ENCODE data around the gene ASMTL.
"Not testable (repeated sequence)": the region's sequence is repeated elsewhere in the genome, so short reads cannot be mapped to it uniquely, and the experiment has no call there.

The ASMTL gene

GRCh38 chrX:1453951-1454785, 1.5 kb upstream of the ASMTL start:
- no peak for DNase-seq (ENCODE audit: low read depth)

- DNase-seq (ENCODE audit: low read depth): no peak
Observed at GRCh38 chrX:1453395-1453783, 680 bp upstream of the ASMTL start.

DNA sequence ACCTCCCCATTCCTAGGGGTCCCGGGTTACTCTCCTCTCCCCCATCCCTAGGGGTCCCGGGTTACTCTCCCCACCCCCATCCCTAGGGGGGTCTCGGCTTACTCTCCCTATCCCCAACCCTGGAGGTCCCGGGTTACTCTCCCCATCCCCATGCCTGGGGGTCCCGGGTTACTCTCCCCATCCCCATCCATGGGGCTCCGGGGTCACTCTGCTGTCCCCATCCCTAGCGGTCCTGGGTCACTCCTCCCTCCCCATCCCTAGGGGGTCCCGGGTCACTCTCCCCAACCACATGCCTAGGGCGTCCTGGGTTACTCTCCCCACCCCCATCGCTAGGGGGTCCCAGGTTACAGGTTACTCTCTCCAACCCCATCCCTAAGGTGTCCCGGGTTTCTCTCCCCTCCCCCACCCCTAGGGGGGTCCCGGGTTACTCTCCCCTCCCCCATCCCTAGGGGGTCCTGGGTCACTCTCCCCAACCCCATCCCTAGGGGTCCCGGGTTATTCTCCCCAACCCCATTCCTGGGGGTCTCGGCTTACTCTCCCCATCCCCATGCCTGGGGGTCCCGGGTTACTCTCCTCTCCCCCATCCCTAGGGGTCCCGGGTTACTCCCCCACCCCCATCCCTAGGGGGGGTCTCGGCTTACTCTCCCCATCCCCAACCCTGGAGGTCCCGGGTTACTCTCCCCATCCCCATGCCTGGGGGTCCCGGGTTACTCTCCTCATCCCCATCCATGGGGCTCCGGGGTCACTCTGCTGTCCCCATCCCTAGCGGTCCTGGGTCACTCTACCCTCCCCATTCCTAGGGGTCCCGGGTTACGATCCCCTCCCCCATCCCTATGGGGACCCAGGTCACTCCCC, 821 bp downstream of the ASMTL start:
- no peak for DNase-seq (ENCODE audit: low read depth)

- no peak for DNase-seq (ENCODE audit: low read depth)
Observed at GRCh38 chrX:1451251-1451660, 1.5 kb downstream of the ASMTL start.

DNA sequence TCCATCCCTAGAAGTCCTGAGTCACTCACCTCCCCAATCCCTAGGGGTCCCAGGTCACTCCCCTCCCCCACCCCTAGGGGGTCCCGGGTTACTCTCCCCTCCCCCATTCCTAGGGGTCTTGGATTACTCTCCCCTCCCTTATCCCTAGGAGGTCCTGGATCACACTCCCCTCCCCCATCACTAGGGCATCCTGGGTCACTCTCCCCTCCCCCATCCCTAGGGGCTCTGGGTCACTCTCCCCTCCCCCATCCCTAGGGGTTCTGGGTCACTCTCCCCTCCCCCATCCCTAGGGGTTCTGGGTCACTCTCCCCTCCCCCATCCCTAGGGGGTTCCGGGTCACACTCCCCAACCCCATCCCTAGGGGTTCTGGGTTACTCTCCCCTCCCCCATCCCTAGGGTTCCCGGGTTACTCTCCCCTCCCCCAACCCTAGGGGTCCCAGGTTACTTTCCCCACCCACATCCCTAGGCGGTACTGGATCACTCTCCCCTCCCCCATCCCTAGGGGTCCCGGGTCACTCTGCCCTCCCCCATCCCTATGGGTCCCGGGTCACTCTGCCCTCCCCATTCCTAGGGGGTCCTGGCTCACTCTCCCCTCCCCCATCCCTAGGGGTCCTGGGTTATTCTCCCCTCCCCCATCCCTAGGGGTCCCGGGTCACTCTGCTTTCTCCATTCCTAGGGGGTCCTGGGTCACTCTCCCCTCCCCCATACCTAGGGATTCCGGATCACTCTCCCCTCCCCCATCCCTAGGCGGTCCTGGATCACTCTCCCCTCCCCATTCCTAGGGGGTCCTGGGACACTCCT, 2.1 kb downstream of the ASMTL start:
- DNase-seq (ENCODE audit: low read depth): no peak

DNA sequence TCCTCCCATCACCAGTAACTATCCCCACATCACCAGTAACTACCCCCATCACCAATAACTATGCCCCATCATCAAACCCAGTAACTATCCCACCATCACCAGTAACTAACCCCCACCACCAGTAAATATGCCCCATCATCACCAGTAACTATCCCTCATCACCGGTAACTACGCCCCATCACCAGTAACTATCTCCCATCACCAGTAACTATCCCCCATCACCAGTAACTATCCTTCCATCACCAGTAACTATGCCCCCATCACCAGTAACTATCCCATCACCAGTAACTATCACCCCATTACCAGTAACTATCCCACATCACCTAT, 2.9 kb downstream of the ASMTL start:
- no peak for DNase-seq (ENCODE audit: low read depth)

- DNase-seq (ENCODE audit: low read depth): no peak
Observed at GRCh38 chrX:1449036-1449822, 3.5 kb downstream of the ASMTL start.

GRCh38 chrX:1448573-1449001, 4.1 kb downstream of the ASMTL start:
- not testable (repeated sequence) for DNase-seq (ENCODE audit: low read depth)

- not testable (repeated sequence) for DNase-seq (ENCODE audit: low read depth)
Observed at GRCh38 chrX:1447969-1448572, 4.6 kb downstream of the ASMTL start.

DNA sequence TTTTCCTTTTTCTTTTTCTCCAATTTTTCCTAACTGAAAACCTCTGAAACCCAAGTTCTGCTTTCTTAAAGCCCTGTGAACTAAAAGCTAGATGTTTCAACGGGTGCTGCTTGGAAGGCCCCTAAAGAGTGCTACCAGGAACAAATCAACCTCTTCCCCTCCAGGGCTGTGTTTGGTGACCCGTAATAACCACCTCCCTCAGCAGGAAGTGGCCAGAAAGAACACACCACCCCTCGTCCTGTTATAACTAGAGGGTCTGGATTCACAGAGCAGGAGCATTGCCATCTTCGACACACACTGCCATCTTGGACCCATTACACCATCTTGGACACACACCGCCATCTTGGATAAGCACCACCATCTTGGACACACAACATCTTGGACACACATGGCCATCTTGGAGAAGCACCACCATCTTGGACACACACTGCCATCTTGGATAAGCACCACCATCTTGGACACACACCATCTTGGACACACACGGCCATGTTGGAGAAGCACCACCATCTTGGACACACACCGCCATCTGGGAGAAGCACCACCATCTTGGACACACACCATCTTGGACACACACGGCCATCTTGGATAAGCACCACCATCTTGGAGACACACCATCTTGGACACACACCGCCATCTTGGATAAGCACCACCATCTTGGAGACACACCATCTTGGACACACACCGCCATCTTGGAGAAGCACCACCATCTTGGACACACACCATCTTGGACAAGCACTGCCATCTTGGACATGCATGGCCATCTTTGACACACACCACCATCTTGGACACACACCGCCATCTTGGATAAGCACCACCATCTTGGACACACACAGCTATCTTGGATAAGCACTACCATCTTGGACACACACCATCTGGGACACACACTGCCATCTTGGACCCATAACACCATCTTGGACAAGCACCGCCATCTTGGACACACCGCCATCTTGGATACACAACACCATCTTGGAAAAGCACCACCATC, 5.4 kb downstream of the ASMTL start:
- not testable (repeated sequence) for DNase-seq (ENCODE audit: low read depth)

GRCh38 chrX:1444561-1445500, 7.9 kb downstream of the ASMTL start:
- no peak for DNase-seq (ENCODE audit: low read depth)

DNA sequence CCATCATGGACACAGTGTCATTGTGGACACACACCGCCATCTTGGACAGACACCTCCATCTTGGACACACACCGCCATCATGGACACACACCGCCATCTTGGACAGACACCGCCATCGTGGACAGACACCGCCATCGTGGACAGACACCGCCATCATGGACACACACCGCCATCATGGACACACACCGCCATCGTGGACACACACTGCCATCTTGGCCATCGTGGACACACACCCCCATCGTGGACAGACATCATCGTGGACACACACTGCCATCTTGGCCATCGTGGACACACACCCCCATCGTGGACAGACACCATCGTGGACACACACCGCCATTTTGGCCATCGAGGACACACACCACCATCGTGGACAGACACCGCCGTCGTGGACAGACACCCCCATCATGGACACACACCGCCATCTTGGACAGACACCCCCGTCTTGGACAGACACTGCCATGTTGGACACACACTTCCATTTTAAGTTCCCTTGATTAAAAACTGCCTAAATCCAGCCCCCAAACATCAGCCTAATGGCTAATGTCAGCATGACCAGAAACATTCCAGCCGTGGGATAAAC, 9.1 kb downstream of the ASMTL start:
- no peak for DNase-seq (ENCODE audit: low read depth)

DNA sequence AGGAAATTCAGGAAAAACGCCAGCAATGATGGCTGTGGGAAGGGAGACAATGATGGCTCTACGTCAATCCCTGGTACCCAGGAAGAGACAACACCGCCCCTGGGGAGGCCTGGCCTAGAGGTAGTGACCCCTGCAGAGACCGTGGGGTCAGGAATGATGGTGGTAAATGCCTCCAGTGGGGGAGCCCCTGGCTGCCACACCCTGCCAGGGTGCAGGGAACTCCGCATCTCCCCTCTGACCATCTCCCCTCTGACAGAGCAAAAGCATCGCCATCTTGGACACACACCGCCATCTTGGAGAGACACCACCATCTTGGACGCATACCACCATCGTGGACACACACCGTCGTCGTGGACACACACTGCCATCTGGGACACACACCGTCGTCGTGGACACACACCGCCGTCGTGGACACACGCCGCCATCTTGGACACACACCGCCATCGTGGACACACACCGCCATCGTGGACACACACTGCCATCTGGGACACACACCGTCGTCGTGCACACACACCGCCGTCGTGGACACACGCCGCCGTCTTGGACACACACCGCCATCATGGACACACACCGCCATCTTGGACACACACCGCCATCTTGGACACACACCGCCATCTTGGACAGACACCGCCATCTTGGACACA, 9.9 kb downstream of the ASMTL start:
- DNase-seq (ENCODE audit: low read depth): no peak

- no peak for DNase-seq (ENCODE audit: low read depth)
Observed at GRCh38 chrX:1442016-1442665, 10.6 kb downstream of the ASMTL start.

DNA sequence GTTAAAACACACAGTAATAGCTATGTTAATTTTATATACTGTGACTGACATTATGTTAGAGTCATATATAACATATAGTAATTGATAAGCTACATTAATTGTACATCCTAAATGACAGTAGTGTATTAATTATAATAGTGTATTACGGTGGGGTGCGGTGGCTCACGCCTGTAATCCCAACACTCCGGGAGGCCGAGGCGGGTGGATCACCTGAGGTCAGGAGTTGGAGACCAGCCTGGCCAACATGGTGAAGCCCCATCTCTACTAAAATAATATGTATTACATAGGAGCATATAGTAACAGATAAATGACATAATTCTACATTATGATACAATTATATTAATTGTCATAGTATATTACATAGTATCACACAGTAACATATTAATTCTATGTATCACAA, 12.2 kb downstream of the ASMTL start:
- DNase-seq (ENCODE audit: low read depth): no peak

DNA sequence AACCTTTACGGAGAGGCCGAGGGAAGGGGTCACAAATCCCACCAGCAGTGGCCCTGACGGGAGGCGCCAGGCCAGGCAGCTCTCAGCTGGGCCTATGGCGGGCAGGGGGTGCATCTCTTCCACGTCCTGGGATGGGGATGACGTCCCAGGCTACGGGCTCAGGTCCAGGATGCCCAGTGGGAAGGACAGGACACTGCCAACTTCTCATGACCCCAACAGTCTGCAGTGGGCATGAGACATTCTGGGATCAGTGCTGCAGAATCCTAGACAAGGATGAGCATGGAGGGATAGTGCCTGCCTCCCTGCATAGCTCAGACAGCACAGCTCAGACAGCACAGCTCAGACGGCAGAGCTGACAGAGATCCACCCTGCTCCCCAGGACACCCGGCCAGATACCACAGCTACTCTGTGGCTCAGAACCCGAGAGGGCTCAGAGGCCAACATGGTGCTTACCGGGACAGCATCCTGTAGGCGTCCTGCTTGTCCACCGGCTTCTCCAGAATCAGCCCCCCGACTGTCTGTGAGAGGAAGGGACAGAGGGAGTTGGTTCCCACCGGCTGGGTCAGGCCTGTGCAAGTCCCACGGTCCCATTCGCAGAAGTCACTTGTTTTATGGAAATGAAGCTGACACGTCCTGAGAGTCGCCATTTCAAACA, 17.3 kb downstream of the ASMTL start:
- no peak for DNase-seq (ENCODE audit: low read depth)

DNA sequence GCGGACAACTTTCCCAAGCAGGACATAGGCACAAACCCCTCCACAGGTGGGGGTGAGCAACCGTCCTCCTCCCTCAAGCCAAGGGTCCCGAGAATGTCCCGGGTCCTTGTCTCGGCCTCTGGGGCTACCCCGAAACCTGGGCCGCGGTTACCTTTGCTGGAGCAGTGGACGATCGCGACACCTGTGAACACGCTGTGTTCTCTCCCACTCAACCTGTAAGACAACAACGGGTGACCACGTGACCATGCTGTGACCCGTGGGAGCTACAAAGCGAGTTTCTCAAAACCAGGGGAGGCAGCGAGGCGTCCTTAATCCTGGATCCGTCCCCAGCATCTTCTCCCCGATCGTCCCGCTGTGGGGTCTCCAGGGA, 17.9 kb downstream of the ASMTL start:
- DNase-seq (ENCODE audit: low read depth): no peak
